NCI-H774 (cell line): Measurements from ENCODE around the gene CYP27B1.

Experiments used
- DNase-seq: peaks from one replicate; lab custom pipeline; 2025; lab: John Stamatoyannopoulos, UW

The CYP27B1 gene

GRCh38 chr12:57735952-57736740 lies 30.7 kb downstream of the CYP27B1 start:
- DNase-seq, result no peak

GRCh38 chr12:57735198-57735855 lies 31.6 kb downstream of the CYP27B1 start:
- DNase-seq, result peak; percentile 32

- DNase-seq, result no peak
Observed at GRCh38 chr12:57734591-57734990, 32.3 kb downstream of the CYP27B1 start.

DNA sequence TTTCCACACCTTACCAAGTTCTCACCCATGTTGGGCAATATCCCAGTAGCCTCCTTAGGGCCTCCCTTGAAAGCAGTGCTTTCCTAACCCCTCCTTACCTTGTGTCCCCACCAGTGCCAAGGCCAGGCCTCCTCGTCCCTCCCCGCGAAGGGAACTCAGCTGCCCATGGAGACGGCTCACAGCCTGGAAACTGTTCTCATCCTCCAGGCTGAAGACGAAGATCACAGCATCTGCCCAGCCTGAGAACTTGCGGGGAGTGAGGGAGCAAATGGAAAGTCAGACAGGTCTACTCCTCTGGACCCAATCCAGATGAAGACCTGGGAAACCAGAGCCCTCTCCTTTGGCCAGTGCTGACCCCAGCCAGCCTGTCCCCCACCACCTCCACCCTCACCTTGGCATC lies 33.0 kb downstream of the CYP27B1 start:
- DNase-seq, result no peak

DNA sequence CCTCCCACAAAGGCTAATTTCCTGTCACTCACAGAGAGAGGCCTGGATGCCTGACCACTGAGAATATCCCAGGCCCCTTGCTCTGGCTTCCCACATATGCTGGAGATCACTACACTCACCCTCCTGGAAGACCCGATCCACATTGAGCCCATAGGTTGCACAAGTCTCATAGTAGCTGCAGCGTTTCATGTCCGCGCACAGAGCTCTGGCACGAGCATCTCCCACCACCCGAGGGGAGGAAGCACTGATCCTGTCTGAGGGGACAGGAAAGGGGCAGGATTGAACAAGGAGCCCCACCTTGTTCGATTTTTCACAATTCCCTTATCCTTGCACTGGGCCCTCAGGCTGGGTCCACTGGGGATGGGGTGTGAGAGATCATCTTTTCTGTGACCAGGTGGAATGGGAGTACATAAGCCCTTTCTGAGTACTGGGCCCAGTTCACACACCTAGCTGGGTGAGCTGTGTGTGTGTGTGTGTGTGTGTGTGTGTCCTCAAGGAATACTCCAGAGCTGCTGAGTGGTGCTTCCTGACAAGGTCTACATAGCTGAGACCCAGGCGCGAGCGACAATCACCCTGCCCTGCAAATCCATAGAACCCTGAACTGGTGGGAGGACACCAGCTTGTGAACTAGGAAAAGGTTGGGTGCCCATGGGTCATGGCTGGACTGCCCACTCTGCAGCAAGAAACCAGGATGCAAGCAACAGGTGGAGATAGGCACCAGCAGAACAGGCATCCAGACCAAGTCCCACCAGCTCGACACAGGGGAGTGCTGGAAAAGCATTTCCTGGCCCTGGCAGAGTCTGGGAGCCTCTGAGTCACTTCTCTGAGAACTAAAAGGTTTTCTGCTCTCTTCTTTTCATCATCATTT lies 33.9 kb downstream of the CYP27B1 start:
- no peak for DNase-seq

- DNase-seq, result no peak
Observed at GRCh38 chr12:57732270-57732669, 34.6 kb downstream of the CYP27B1 start.

DNA sequence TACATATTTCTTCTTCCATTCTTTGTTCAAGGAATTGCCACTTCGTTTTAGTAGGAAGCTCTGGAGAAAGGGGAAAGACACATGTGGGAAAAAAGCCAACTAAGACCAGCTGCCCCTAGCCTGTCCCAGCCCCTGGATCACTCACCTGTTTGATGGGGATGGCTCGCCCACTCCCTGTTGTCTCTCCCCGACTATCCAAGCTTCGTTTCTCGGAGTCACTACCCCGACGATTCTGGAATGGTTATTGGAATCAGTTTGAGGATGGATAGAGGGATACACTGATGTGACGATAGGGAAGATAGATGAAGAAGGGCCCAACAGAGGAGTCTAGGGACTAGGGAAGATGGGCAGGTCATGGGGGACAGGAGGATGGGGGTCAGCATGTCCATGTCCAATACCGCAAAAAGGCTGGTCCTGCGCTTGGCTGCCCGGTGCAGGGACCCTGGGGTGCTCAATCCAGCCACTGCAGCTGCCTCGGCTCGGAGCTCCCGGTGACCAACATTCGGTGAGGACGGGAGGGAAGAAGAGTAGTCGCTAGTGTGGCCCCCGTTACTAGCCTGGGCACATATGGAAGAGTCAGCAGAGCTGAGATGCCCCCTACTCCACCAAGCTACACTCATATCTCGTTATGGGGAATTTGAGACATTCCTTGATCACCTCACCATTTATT lies 35.3 kb downstream of the CYP27B1 start:
- DNase-seq, result no peak

GRCh38 chr12:57730336-57731067 lies 36.4 kb downstream of the CYP27B1 start:
- no peak for DNase-seq

GRCh38 chr12:57729321-57729844 lies 37.5 kb downstream of the CYP27B1 start:
- no peak for DNase-seq

GRCh38 chr12:57727758-57728395 lies 39.0 kb downstream of the CYP27B1 start:
- DNase-seq, result no peak

DNA sequence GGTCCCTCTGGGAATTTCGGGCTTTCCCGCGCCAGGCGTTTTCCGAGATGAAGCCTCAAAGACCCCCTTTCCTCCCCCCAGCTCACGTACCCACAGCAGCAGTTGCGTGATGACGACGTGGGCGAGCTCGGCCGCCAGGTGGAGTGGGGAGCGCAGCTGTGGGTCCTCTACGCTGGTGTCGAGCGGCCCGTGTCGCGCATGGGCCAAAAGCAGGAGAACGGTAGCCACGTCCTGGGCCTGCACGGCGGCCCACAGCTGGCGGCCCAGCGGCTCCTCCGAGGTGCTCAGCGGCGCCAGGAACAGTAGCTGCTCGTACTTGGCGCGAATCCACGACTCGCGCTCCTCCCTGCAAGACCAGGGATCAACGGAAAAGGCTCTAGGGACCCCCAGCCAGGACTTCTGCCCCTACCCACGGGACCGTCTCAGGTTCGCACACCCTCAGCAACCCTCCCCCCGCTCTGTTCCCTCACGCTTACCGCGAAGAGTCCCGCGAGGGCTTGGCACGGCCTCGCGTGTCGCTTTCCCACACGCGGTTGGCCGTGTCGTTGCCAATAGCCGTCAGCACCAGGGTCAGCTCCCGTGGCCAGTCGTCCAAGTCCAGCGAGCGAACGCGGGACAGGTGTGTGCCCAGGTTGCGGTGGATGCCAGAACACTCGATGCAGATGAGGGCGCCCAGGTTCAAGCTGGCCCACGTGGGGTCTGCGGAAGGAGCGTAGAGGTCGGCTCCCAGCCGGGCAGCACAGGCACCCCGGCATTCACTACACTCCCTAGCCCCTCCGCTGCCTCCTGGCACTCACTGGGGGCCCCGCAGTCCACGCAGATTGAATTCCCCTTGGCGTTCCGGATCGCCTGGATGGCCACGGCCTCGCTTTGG lies 39.8 kb downstream of the CYP27B1 start:
- DNase-seq, result no peak

- DNase-seq, result peak; percentile 82
Observed at GRCh38 chr12:57726151-57726883, 40.6 kb downstream of the CYP27B1 start.

DNA sequence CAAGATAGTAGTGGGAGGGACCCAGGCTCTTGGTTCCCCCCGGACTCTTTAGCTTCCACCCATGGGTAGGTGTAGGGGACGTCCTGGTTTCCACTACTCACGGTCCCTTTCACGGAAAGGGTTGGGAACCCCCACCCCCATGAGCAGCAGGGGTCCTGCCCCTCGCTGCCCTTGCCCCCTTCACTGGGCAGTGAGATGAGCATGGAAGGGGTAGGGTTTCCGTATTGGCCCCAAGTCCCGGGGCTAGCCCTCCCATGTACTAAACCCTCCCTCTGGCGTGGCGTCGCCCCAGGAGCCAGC lies 41.1 kb downstream of the CYP27B1 start:
- no peak for DNase-seq

DNA sequence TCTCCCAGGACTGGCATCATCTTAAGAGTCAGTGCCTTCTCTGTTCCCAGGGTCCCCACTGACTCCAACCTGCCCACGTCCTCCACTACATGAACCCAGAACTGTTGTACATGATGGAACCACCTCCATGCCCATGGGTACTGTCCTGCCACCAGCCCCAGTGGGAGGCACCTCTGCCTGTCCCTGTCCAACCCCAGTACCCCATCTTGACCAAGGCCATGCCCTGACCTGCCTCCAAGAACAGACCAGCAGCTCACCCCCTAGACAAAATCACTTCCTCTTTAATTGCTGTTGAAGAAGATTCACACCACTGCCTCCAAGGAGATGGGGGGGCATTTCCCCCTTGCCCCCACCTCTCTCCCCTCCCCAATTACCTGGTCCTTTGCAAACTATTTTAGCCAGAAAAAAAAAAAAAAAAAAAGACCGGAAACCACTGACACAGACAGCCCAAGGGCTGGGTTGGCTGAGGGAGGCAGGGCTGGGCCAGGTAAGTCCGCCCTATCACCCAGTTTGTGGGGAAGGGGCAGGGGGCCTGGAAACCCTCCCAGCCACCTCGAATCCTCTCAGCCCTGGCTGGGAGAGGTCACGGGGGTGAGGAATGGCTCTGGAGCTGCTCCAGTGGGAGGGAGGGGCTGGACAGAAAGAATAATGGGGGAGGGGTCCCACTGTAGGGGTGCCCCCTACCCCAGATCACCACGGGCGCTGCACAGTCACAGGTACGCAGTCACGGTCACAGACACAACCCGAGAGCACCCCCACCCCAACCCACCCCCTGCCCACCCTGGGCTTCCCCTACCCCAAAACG lies 41.7 kb downstream of the CYP27B1 start:
- peak; percentile 6 for DNase-seq

GRCh38 chr12:57724003-57724935 lies 42.6 kb downstream of the CYP27B1 start:
- no peak for DNase-seq

- DNase-seq, result no peak
Observed at GRCh38 chr12:57723630-57723962, 43.3 kb downstream of the CYP27B1 start.
